Mammary epithelial cell (primary cell): Measurements from ENCODE around the gene RNASET2.

ENCODE experiments used
- EZH2 ChIP-seq: IDR thresholded peaks from 2 replicates; pipeline ENCODE4 v1.6.1; 2012; ENCODE audit warnings: low read length, inconsistent platforms, borderline replicate concordance
- TF ChIP-seq, protein P1 (sequence below), 2 donors: IDR thresholded peaks in 1 of 2; conservative IDR thresholded peaks in 1 of 2; 2 replicates each; pipeline ENCODE4 v1.5.1; 2011 to 2012; ENCODE audit warnings: inconsistent platforms in 2 of 2, low read length in 2 of 2, mild to moderate bottlenecking in 2 of 2, control low read depth in 1 of 2, low read depth in 1 of 2; ENCODE audit not compliant: insufficient read depth in 1 of 2; ENCODE audit errors: extremely low read depth in 1 of 2

- TF ChIP-seq, protein P1, sequence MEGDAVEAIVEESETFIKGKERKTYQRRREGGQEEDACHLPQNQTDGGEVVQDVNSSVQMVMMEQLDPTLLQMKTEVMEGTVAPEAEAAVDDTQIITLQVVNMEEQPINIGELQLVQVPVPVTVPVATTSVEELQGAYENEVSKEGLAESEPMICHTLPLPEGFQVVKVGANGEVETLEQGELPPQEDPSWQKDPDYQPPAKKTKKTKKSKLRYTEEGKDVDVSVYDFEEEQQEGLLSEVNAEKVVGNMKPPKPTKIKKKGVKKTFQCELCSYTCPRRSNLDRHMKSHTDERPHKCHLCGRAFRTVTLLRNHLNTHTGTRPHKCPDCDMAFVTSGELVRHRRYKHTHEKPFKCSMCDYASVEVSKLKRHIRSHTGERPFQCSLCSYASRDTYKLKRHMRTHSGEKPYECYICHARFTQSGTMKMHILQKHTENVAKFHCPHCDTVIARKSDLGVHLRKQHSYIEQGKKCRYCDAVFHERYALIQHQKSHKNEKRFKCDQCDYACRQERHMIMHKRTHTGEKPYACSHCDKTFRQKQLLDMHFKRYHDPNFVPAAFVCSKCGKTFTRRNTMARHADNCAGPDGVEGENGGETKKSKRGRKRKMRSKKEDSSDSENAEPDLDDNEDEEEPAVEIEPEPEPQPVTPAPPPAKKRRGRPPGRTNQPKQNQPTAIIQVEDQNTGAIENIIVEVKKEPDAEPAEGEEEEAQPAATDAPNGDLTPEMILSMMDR (conservative IDR thresholded peaks at IDR 0.05 in 1 of 2, IDR thresholded peaks at IDR 0.05 in 1 of 2; ENCODE audit: extremely low read depth in 1 of 2, insufficient read depth in 1 of 2, low read depth in 1 of 2, low read length in 2 of 2) = peak in 1 of 2 donors; percentile 1
- no peak for TF ChIP-seq EZH2
Measured at GRCh38 chr6:166951670-166952060, 4.7 kb downstream of the RNASET2 start.
